ENCODE measurements around the gene AEBP2.
A peak's percentile ranks its signal among the peaks of the same experiment; 100 is the strongest.
"Not testable (repeated sequence)": the region's sequence is repeated elsewhere in the genome, so short reads cannot be mapped to it uniquely, and the experiment has no call there.

AEBP2 gene

GRCh38 chr12:19462406-19462805 lies 23.1 kb downstream of the AEBP2 start:
- Histone ChIP-seq H4K20me1 (ENCODE audit: insufficient read depth, low read length) (peaks cover 48% of the 10 kb centered on the region), H3K27ac (ENCODE audit: low read length) (no peak overlapping the region), H3K79me2 (ENCODE audit: low read length) (peaks cover 88% of the 10 kb centered on the region), H3K4me2 (ENCODE audit: low read length) (peak overlapping the region; percentile 31), H3K9me3 (ENCODE audit: insufficient read depth, low read length) (no peaks in the 10 kb centered on the region), H3K4me1 (ENCODE audit: low read length) (peaks cover 30% of the 10 kb centered on the region), H3K9ac (ENCODE audit: low read length) (no peak overlapping the region), H3K36me3 (replicated peaks; ENCODE audit: low read depth, low read length) (peaks cover 30% of the 10 kb centered on the region), H3K27me3 (ENCODE audit: low read depth, low read length) (no peaks in the 10 kb centered on the region), H3K4me3 (ENCODE audit: low read length) (no peak overlapping the region), H2AFZ (ENCODE audit: low read depth, low read length) (no peak overlapping the region)
- no peak for TF ChIP-seq CTCF (IDR thresholded peaks at IDR 0.05; ENCODE audit: low read depth, low read length)
- no peak for TF ChIP-seq EZH2phosphoT487 (IDR thresholded peaks at IDR 0.05; ENCODE audit: low read depth)

GRCh38 chr12:19464192-19464580 lies 24.9 kb downstream of the AEBP2 start:
- H3K4me1 ChIP-seq (ENCODE audit: low read length) = peaks cover 14% of the 10 kb centered on the region
- H3K36me3 ChIP-seq (replicated peaks; ENCODE audit: low read depth, low read length) = peaks cover 37% of the 10 kb centered on the region
- H3K4me3 ChIP-seq (ENCODE audit: low read length) = no peak overlapping the region
- TF ChIP-seq EZH2phosphoT487 (IDR thresholded peaks at IDR 0.05; ENCODE audit: low read depth) = no peak
- TF ChIP-seq CTCF (IDR thresholded peaks at IDR 0.05; ENCODE audit: low read depth, low read length) = no peak
- H4K20me1 ChIP-seq (ENCODE audit: insufficient read depth, low read length) = peaks cover 38% of the 10 kb centered on the region
- H3K27me3 ChIP-seq (ENCODE audit: low read depth, low read length) = no peaks in the 10 kb centered on the region
- no peak overlapping the region for H2AFZ ChIP-seq (ENCODE audit: low read depth, low read length)
- no peak overlapping the region for H3K9ac ChIP-seq (ENCODE audit: low read length)
- no peak overlapping the region for H3K27ac ChIP-seq (ENCODE audit: low read length)
- H3K79me2 ChIP-seq (ENCODE audit: low read length) = peaks cover 84% of the 10 kb centered on the region
- H3K4me2 ChIP-seq (ENCODE audit: low read length) = no peak overlapping the region
- no peaks in the 10 kb centered on the region for H3K9me3 ChIP-seq (ENCODE audit: insufficient read depth, low read length)

- H3K9me3 ChIP-seq (ENCODE audit: insufficient read depth, low read length) = no peaks in the 10 kb centered on the region
- H3K9ac ChIP-seq (ENCODE audit: low read length) = no peak overlapping the region
- H3K27me3 ChIP-seq (ENCODE audit: low read depth, low read length) = no peaks in the 10 kb centered on the region
- no peak overlapping the region for H3K4me3 ChIP-seq (ENCODE audit: low read length)
- no peak for TF ChIP-seq EZH2phosphoT487 (IDR thresholded peaks at IDR 0.05; ENCODE audit: low read depth)
- no peak for TF ChIP-seq CTCF (IDR thresholded peaks at IDR 0.05; ENCODE audit: low read depth, low read length)
- peaks cover 47% of the 10 kb centered on the region for H3K36me3 ChIP-seq (replicated peaks; ENCODE audit: low read depth, low read length)
- peaks cover 30% of the 10 kb centered on the region for H4K20me1 ChIP-seq (ENCODE audit: insufficient read depth, low read length)
- peaks cover 14% of the 10 kb centered on the region for H3K4me1 ChIP-seq (ENCODE audit: low read length)
- H3K27ac ChIP-seq (ENCODE audit: low read length) = no peak overlapping the region
- H2AFZ ChIP-seq (ENCODE audit: low read depth, low read length) = no peak overlapping the region
- H3K79me2 ChIP-seq (ENCODE audit: low read length) = peaks cover 82% of the 10 kb centered on the region
- H3K4me2 ChIP-seq (ENCODE audit: low read length) = no peak overlapping the region
Observed at GRCh38 chr12:19465711-19466110, 26.4 kb downstream of the AEBP2 start.

GRCh38 chr12:19474147-19474546 lies 34.9 kb downstream of the AEBP2 start:
- H3K9ac ChIP-seq (ENCODE audit: low read length) = no peak overlapping the region
- H3K27ac ChIP-seq (ENCODE audit: low read length) = no peak overlapping the region
- no peak for TF ChIP-seq EZH2phosphoT487 (IDR thresholded peaks at IDR 0.05; ENCODE audit: low read depth)
- no peak for TF ChIP-seq CTCF (IDR thresholded peaks at IDR 0.05; ENCODE audit: low read depth, low read length)
- peaks cover 73% of the 10 kb centered on the region for H3K79me2 ChIP-seq (ENCODE audit: low read length)
- H3K9me3 ChIP-seq (ENCODE audit: insufficient read depth, low read length) = no peaks in the 10 kb centered on the region
- peaks cover 14% of the 10 kb centered on the region; the same call in 1 of the 2 replicates for H4K20me1 ChIP-seq (ENCODE audit: insufficient read depth, low read length)
- no peak overlapping the region for H2AFZ ChIP-seq (ENCODE audit: low read depth, low read length)
- H3K4me1 ChIP-seq (ENCODE audit: low read length) = no peaks in the 10 kb centered on the region
- H3K4me2 ChIP-seq (ENCODE audit: low read length) = no peak overlapping the region
- H3K4me3 ChIP-seq (ENCODE audit: low read length) = no peak overlapping the region
- H3K27me3 ChIP-seq (ENCODE audit: low read depth, low read length) = no peaks in the 10 kb centered on the region
- H3K36me3 ChIP-seq (replicated peaks; ENCODE audit: low read depth, low read length) = peaks cover 37% of the 10 kb centered on the region

GRCh38 chr12:19475884-19476505 lies 36.7 kb downstream of the AEBP2 start:
- H3K79me2 ChIP-seq (ENCODE audit: low read length) = peaks cover 73% of the 10 kb centered on the region
- H2AFZ ChIP-seq (ENCODE audit: low read depth, low read length); H3K4me2 ChIP-seq (ENCODE audit: low read length); H3K27ac ChIP-seq (ENCODE audit: low read length); H3K9me3 ChIP-seq (ENCODE audit: insufficient read depth, low read length); H3K4me3 ChIP-seq (ENCODE audit: low read length); H3K9ac ChIP-seq (ENCODE audit: low read length); H3K27me3 ChIP-seq (ENCODE audit: low read depth, low read length); H3K4me1 ChIP-seq (ENCODE audit: low read length): not testable (repeated sequence)
- peaks cover 12% of the 10 kb centered on the region; the same call in 1 of the 2 replicates for H4K20me1 ChIP-seq (ENCODE audit: insufficient read depth, low read length)
- peaks cover 40% of the 10 kb centered on the region for H3K36me3 ChIP-seq (replicated peaks; ENCODE audit: low read depth, low read length)

Measured in OCI-LY3 (cell line).